ENCODE measurements around the gene ZBTB17.

- TF ChIP-seq NRF1 (conservative IDR thresholded peaks at IDR 0.05; ENCODE audit: low read depth, low read length) (no peak), POLR2A (IDR thresholded peaks at IDR 0.05; ENCODE audit: low read depth, low read length) (no peak), NR2C1 (IDR thresholded peaks at IDR 0.05) (no peak), EZH2 (IDR thresholded peaks at IDR 0.05; ENCODE audit: borderline replicate concordance, control insufficient read depth, low read depth, low read length) (no peak), CEBPZ (IDR thresholded peaks at IDR 0.05; ENCODE audit: low read depth, low read length) (no peak), SMARCA5 (IDR thresholded peaks at IDR 0.05) (no peak), SMC3 (IDR thresholded peaks at IDR 0.05; ENCODE audit: borderline replicate concordance, low read length) (no peak), FOXK2 (IDR thresholded peaks at IDR 0.05) (no peak), GATAD2B (conservative IDR thresholded peaks at IDR 0.05; ENCODE audit: low read depth) (no peak), RCOR1 (conservative IDR thresholded peaks at IDR 0.05; ENCODE audit: low read depth, low read length) (no peak), REST (IDR thresholded peaks at IDR 0.05; ENCODE audit: low read depth, low read length) (no peak), CEBPB (IDR thresholded peaks at IDR 0.05; ENCODE audit: borderline replicate concordance in 1 of 2, low read depth in 2 of 2, low read length in 2 of 2) (no peak), USF2 (IDR thresholded peaks at IDR 0.05; ENCODE audit: borderline replicate concordance, low read depth, low read length) (no peak)
These were observed 52.7 kb downstream of the ZBTB17 start for GRCh38 chr1:15923241-15923640.
